KOPT-K1 (cell line): Measurements from ENCODE around the gene TMEM18.

Source experiments
- H3K27ac ChIP-seq: fragments of 200-600 bp; sonication (generic); 2 replicates; pipeline ENCODE4 v1.5.1; 2016; ENCODE audit warnings: antibody characterized with exemption, mild to moderate bottlenecking, low read depth, low read length; ENCODE audit not compliant: poor library complexity, severe bottlenecking
- H3K36me3 ChIP-seq: fragments of 200-600 bp; sonication (generic); 2 replicates; pipeline ENCODE4 v1.5.1; 2017; ENCODE audit warnings: antibody characterized with exemption, mild to moderate bottlenecking, low read length, moderate library complexity; ENCODE audit not compliant: insufficient read depth
- H3K9me3 ChIP-seq: fragments of 200-600 bp; sonication (generic); 2 replicates; pipeline ENCODE4 v1.5.1; 2017; ENCODE audit warnings: antibody characterized with exemption, low read length, mild to moderate bottlenecking; ENCODE audit not compliant: insufficient read depth, poor library complexity, severe bottlenecking

TMEM18 gene

GRCh38 chr2:677056-677958 is at the start of gene TMEM18:
Gene TMEM18 (minus strand): TSS chr2:677406. CDS start chr2:677345, 61 bp downstream.
- Histone ChIP-seq H3K27ac (peak within 1 kb of the TSS; percentile 98), H3K9me3 (no peaks in the 10 kb centered on the region), H3K36me3 (peaks cover 35% of the 10 kb centered on the region)

GRCh38 chr2:726169-726568 is 49.0 kb upstream of the TMEM18 start:
- Histone ChIP-seq H3K9me3 (no peaks in the 10 kb centered on the region), H3K27ac (no peak overlapping the region), H3K36me3 (no peaks in the 10 kb centered on the region)

- H3K27ac ChIP-seq = peak overlapping the region; percentile 20
- H3K9me3 ChIP-seq = no peaks in the 10 kb centered on the region
- no peaks in the 10 kb centered on the region for H3K36me3 ChIP-seq
These were observed 48.3 kb upstream of the TMEM18 start for GRCh38 chr2:725468-725867.

- no peaks in the 10 kb centered on the region for H3K36me3 ChIP-seq
- H3K9me3 ChIP-seq = no peaks in the 10 kb centered on the region
- no peak overlapping the region for H3K27ac ChIP-seq
These were observed 46.6 kb upstream of the TMEM18 start for GRCh38 chr2:723761-724160.

- H3K36me3 ChIP-seq = no peaks in the 10 kb centered on the region
- no peaks in the 10 kb centered on the region for H3K9me3 ChIP-seq
- H3K27ac ChIP-seq = no peak overlapping the region
These were observed 43.6 kb upstream of the TMEM18 start for GRCh38 chr2:720842-721241.

GRCh38 chr2:719734-720133 is 42.5 kb upstream of the TMEM18 start:
- no peak overlapping the region for H3K27ac ChIP-seq
- H3K9me3 ChIP-seq = no peaks in the 10 kb centered on the region
- no peaks in the 10 kb centered on the region for H3K36me3 ChIP-seq

GRCh38 chr2:719191-719590 is 42.0 kb upstream of the TMEM18 start:
- no peaks in the 10 kb centered on the region for H3K9me3 ChIP-seq
- H3K27ac ChIP-seq = no peak overlapping the region
- H3K36me3 ChIP-seq = no peaks in the 10 kb centered on the region

- Histone ChIP-seq H3K36me3 (no peaks in the 10 kb centered on the region), H3K27ac (no peak overlapping the region), H3K9me3 (no peaks in the 10 kb centered on the region)
These were observed 40.5 kb upstream of the TMEM18 start for GRCh38 chr2:717661-718060.

GRCh38 chr2:715854-716560 is 38.8 kb upstream of the TMEM18 start:
- Histone ChIP-seq H3K9me3 (no peaks in the 10 kb centered on the region), H3K27ac (no peak overlapping the region), H3K36me3 (no peaks in the 10 kb centered on the region)

- H3K9me3 ChIP-seq = no peaks in the 10 kb centered on the region
- no peaks in the 10 kb centered on the region for H3K36me3 ChIP-seq
- H3K27ac ChIP-seq = peak overlapping the region; percentile 12
These were observed 37.8 kb upstream of the TMEM18 start for GRCh38 chr2:715038-715437.

- Histone ChIP-seq H3K9me3 (no peaks in the 10 kb centered on the region), H3K36me3 (no peaks in the 10 kb centered on the region), H3K27ac (peak overlapping the region; percentile 12)
These were observed 37.0 kb upstream of the TMEM18 start for GRCh38 chr2:714005-714741.

- Histone ChIP-seq H3K27ac (no peak overlapping the region), H3K9me3 (no peaks in the 10 kb centered on the region), H3K36me3 (no peaks in the 10 kb centered on the region)
These were observed 33.9 kb upstream of the TMEM18 start for GRCh38 chr2:710867-711665.

GRCh38 chr2:709138-709765 is 32.0 kb upstream of the TMEM18 start:
- H3K9me3 ChIP-seq = no peaks in the 10 kb centered on the region
- no peak overlapping the region for H3K27ac ChIP-seq
- no peaks in the 10 kb centered on the region for H3K36me3 ChIP-seq

- no peaks in the 10 kb centered on the region for H3K9me3 ChIP-seq
- H3K27ac ChIP-seq = no peak overlapping the region
- H3K36me3 ChIP-seq = no peaks in the 10 kb centered on the region
These were observed 31.5 kb upstream of the TMEM18 start for GRCh38 chr2:708667-709066.
